HG03066 (cell line): ENCODE data around the gene ABT1.
A peak's percentile ranks its signal among the peaks of the same experiment; 100 is the strongest.

ENCODE experiments used
- ATAC-seq: cut with Tn5 transposase; IDR thresholded peaks from one replicate; pipeline ENCODE4 v1.9.1; 2021; ENCODE audit warnings: low read depth; ENCODE audit not compliant: unreplicated experiment

The ABT1 gene

DNA sequence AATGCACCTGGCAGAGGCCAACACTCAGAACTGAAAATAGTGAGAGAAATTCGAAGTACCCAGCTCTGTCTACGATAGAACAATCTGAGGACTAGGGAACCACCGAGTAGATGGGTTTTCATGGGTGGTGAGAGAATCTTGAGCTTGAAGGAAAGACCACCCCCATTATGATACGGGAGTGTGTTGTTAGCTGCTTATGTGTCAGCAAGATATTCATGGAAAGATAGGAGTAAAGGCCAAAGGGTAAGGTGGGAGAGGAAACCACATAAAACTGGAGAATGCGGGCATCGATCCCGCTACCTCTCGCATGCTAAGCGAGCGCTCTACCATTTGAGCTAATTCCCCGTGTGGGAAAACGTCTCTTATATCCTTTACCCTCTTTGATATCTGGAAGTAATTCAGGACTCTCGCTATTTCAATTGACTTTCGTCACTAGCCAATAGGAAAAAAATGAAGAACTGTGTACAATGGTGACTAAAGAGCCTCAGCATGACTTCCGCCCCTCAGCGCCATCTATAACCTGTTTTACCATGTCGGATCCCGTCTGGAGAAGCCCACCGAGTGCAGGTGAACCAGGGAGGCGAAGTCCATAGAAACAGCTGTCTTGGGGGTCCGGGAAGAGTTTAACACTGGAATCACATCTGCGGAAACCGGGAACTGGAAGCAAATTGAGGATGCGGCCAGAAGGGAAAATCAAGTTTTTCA lies 25.0 kb upstream of the ABT1 start:
- no peak for ATAC-seq

DNA sequence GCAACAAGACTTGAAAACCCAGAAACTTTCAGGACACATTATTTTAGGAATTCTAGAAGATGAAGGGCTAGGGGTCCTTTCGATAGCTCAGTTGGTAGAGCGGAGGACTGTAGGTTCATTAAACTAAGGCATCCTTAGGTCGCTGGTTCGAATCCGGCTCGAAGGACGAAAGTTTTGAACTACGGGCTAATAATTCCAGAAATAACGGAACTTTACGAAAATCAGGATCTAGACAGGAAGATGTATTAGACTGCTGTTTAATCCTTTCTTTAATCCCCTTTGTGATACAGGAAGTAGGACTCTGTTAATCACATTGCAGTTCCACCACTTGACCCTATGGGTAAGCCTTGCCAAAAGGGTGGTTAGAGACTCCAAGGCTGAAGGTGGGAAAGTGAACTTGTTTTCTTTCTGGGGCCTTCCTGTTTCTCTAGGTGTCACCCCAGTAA lies 21.2 kb upstream of the ABT1 start:
- no peak for ATAC-seq

- ATAC-seq = no peak
These were observed 20.3 kb upstream of the ABT1 start for GRCh38 chr6:26576407-26576843.

GRCh38 chr6:26576929-26577719 lies 19.6 kb upstream of the ABT1 start:
- no peak for ATAC-seq

DNA sequence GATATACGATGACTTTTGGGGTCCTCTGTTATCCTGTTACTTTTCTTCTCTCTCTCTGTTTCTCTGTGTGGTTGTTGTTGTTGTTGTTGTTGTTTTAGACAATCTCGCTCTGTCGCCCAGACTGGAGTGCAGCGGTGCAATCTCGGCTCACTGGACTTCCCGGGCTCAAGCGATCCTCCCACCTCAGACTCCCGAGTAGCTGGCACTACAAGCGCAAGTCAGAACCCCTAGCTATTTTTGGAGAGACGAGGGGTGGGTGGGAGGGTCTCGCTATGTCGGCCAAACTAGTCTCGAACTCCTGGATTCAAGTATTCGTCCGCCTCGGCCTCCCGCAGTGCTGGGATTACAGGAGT lies 19.1 kb upstream of the ABT1 start:
- ATAC-seq = no peak

GRCh38 chr6:26578279-26578678 lies 18.5 kb upstream of the ABT1 start:
- no peak for ATAC-seq

- ATAC-seq = no peak
These were observed 18.0 kb upstream of the ABT1 start for GRCh38 chr6:26578741-26579140.

DNA sequence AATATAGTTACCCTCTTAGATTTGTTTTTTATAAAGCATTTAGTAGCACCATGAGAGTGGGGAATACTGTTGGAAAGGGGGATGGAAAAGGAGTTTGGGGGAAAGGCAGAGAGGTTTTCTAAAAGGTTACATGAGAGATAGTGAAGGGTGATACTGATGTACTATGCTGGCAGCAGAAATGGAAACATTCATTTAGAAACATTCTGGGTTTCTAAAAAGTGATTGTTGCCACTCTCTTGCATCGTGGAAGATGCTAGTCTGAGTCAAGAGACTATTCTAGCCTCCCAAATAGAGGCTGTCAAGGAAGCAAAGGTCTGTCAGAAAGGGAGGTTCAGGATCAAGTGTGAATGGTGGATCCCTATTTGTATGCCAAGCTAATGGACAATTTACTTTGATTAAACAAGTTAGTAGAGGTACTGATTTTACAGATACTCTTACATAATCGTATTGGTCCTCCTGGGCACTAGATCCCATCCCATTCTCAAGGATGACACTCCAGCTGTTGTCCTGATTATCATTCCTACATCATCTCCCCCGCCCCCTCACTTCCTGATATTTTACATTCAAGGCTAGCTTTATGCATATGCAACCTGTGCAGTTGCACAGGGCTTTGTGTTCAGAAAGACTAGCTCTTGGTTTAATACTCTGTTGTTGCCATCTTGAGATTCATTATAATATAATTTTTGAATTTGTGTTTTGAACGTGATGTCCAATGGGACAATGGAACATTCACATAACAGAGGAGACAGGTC lies 15.4 kb upstream of the ABT1 start:
- ATAC-seq = no peak

- ATAC-seq = no peak
These were observed 7.8 kb upstream of the ABT1 start for GRCh38 chr6:26588965-26589364.

DNA sequence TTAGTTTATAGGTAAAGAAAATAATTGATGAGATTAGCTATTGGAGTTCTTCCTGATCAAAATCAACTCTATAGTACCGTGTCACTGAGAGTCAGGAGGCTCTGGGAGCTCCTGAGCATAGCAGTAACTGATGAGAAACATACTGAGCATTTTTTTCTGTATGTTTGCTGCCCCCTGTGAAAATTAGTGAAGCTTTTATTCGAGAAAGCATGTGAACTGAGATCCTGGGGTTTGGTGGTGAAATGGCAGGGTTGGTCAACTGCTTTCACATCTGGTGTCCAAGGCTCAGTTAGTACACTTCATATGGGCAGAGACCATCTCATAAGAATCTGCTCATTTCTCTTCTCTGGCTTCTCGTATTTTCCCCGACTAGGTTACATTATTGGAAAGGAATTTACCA lies 4.1 kb upstream of the ABT1 start:
- no peak for ATAC-seq

- ATAC-seq = no peak
These were observed 3.2 kb upstream of the ABT1 start for GRCh38 chr6:26593278-26594130.

DNA sequence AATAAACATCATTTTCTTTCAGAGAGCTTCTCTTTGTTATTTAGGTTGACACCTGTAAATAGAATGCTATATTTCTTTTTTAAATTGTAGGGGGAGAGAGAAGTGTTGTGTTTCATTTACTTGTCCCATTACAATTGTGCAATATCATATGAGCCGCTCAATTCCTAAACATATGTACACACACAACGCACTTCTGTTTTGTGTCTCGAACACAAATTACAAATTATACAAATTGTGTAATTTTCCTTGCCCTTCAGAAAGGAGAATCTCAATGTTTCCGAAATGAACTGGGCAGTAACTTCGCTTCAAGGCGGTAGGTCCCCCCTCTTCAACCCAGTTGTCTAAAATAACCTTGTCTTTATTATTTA lies 2.6 kb upstream of the ABT1 start:
- ATAC-seq = no peak

DNA sequence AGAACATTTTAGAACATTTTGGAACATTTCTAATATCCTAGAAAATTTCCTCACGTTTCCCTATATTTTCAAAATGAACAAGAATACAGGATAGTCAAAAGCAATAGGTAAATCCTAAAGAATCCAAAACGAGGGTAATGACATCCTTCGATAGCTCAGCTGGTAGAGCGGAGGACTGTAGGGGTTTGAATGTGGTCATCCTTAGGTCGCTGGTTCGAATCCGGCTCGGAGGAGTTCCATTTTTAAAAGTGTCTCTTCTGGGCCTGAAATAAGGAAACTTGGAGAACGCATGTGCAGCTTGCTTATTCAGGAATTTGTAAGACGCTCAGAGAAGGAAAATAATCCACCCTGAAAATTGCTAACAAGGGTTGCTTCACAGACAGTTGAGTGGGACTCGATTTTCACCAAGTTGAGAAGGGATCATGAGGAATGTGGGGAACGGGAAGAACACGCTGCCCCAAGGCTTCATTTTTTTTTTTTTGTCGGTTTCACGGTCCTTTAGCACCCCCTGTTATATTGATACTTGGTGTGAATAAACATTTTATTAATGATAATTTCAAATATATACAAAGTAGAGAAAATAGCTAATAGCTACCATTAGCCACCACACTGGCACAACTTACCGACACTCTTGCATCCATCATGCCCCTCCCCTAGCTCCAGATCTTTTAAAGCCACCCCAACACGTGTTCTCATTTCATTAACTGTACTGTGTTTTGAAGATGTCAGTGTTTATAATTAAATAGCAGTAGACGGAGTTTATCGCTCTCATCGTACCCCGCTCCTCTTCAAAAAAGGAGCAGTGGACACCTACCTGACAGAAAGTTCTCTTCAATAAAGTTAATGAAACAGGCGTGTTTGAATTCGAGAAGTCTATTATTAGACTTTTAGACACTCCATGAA lies 1.8 kb upstream of the ABT1 start:
- ATAC-seq = no peak

DNA sequence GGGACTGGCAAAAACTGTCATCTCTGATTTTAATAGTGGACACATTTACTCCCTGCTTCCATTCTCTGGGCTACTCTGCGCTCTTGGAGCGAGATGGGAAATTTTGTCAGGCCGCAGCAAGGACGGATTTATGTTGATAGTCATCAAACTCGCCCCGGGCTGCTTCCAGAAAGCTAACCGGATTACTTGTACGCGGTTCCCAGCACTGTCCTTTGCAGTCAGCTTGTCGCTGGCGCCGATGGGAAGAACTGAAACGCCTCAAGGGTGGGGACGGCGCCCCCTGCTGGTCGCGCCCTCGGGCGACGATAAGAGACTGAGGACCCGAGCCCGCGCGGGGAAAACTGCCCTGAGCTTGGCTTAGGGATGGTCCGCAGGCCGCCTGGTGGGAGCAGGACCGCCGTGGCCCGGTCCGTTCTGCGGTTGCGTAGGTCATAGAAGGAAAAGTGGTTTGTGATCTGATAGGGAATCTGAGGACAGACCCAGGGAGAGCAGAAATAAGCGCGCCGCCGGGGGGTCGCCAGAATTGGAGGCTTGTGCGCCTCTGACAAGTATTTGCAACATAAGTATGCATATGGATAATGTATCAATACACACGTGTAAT lies 984 bp upstream of the ABT1 start:
- ATAC-seq = peak; percentile 49

GRCh38 chr6:26597389-26597766 lies 625 bp downstream of the ABT1 start:
- no peak for ATAC-seq

- no peak for ATAC-seq
These were observed 1.1 kb downstream of the ABT1 start for GRCh38 chr6:26597821-26598220.

DNA sequence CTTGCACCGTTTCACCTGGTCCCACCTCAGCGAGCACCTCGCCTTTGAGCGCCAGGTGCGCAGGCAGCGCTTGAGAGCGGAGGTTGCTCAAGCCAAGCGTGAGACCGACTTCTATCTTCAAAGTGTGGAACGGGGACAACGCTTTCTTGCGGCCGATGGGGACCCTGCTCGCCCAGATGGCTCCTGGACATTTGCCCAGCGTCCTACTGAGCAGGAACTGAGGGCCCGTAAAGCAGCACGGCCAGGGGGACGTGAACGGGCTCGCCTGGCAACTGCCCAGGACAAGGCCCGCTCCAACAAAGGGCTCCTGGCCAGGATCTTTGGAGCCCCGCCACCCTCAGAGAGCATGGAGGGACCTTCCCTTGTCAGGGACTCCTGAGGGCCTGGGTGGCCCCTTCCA lies 1.5 kb downstream of the ABT1 start:
- no peak for ATAC-seq

GRCh38 chr6:26599134-26599533 lies 2.4 kb downstream of the ABT1 start:
- ATAC-seq = no peak

DNA sequence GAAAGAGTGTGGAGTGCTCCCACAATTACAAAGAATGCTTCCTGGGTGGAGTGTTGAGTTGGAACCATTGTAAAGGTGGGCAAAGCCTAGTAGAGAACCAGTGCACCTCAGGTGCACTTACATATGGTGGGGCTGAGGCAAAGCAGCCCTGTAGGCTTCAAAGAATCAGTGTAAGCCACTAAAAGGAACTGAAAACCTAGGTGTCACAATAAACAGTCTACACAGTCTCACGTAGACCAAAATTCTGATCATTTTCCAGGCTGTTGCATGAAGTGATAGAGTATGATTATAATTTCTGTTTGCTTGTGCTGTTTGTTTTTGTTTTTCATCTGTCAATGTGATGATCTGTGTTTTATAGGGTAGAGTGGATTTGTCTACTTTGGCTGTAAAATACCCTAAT lies 2.8 kb downstream of the ABT1 start:
- ATAC-seq = no peak
